GM18508 (cell line): ENCODE results near the gene MAP3K5.

Experiments used
- ATAC-seq: cut with Tn5 transposase; IDR thresholded peaks from one replicate; pipeline ENCODE4 v1.9.1; 2021; ENCODE audit warnings: moderate number of reproducible peaks; ENCODE audit not compliant: insufficient read depth, unreplicated experiment

The MAP3K5 gene

DNA sequence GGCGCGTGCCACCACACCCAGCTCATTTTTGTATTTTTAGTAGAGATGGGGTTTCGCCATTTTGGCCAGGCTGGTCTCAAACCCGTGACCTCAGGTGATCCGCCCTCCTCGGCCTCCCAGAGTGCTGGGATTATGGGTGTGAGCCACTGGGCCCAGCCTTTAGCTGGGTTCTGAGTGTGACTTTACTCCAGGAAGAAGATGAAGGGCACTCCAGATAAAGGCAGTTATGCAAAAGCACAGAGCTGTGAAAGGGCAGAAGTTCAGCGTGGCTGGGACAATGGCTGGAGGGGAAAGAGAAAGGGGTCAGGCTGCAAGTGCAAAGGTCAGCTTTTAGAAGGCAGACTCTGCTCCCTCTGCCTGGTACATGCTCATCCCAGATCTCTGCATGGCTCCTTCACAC, 39.7 kb downstream of the MAP3K5 start:
- ATAC-seq, result no peak

DNA sequence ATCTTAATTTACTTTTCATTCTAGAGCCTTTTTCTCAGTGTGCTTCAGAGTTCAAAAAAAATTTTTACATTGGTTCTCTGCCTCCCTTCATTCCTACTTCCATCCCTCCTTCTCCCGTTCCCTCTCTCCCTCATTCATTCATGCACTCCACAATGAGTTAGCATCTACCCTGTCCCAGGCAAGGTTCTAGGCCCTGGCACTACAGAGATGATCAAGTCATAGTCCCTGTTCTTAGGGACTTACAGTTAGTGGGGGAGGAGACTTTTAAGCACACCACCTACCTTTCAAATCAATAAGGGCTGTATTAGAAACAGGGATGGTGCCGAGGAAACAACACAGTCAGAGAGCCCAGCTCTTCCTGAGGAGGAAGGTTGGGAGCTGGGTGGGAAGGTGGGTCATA, 40.3 kb downstream of the MAP3K5 start:
- ATAC-seq, result no peak

DNA sequence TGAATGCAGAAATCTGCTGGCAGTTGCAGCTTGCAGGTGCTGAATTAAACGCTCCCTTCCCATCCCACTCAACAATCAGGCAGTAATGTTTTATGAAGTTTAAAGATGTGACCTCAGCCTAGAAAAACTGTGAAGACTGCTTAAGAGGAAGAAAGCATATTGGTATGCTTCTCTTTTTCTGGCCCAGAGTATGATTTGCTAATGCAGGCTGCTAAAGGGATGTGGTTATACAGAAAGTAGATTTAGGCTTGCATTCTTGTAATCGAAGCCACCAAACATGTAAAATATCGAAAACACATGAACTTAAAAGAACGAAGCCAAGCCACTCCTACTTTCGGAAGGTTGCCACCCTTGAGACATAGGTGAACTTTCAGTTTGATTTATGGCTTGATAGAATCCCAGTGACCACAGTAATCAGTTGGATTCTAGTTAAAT, 40.7 kb downstream of the MAP3K5 start:
- ATAC-seq, result peak; percentile 90

DNA sequence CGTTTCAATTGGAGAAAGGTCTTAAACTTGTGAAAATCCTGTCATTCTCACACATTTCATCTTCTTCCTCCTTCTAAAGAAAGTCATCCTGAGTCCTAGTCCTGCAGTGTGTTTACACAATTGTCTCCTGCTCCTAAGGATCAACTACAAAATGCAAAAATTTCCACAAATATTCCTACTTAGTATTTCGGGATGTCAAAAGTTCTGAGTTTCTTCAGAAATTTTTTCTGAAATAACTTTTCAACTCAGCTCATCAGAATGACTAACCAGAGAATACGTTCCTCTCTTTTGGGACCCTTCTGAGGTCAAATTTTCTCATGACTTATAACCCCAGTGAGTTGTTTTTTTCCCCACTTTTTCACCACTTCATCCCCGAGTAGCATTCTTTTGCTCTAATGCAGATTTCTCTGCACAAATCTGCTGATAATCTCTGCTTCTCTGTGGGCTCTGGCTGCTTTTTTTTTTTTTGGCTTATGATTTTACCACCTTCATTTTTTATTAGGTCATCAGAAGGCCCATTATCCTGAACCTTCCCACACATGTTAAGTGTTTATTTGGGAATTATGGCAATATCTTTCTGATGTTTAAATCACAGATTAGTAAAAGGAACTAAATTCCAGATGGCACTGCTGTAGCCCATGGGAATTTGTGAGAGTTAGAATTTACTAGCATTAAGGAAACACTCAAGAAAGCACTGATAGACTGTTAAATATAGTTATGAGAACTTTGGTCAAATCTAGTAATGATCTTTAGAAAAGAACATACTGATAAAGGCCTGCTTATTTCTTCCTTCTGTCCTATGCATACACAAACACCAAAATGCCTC, 41.4 kb downstream of the MAP3K5 start:
- peak; percentile 7 for ATAC-seq

DNA sequence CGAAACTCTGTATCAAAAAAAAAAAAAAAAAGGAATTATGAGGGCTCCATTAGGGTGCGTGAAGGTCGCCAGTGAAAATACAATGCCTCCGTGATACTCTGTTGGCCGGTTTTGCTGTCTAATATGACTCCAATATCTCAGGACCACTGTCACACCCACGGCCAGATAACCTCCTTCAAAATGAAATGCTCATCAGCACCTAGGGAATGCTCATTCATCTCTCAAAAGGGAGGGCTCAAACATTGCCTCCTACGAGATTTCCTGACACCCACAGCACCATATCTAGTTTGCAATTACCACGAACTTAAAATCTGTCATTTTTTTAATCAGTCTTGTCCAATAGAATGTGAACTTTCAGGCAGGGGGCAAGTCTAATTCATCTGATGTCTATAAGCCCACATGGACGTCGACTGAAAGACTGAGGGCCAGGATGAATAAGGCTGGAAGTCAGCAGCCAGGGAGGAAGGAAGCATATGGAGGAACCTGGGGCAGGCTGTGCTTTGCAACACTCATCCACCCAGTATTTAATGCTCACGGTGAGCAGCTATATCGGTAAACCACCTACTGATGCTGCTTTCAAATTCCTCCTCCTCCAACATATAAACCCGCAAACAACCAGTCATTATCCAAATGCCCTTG, 42.8 kb downstream of the MAP3K5 start:
- ATAC-seq, result no peak

DNA sequence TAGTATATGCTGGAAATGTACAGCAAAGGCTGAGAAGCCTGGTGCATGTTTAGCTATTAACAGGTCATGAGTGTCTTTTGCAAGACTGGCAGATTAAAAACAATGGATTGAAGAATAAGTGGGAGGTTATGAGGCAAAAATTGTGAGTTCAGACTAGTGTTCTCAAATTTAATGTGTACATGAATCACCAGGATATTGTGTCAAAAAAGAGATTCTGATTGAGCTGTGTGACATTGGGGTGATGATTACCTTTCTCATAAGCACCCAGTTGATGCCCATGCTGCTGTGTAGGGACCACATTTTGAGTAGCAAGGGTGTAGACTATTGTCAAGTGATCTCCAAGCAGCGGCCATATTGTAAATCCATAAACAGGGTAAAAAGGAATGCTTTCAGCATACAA, 44.8 kb downstream of the MAP3K5 start:
- no peak for ATAC-seq

DNA sequence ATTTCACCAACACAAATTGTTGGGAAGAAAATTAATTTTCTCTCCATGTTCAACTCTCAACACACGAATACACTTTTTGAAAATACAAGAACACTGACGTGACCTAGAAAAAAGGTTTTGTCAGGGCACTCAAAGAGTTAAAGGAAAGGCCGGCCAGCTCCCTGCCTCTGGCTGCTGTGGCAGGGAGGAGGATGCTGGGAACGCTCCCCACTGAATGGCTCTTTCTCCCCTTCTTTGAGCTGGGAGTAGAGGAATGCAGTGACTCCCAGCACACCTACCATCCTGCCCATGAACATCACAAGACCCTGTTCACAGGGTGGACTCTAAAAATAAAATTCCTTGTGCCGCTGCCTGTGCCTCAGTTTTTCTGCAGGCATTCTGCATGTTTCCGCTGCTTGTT, 47.0 kb downstream of the MAP3K5 start:
- no peak for ATAC-seq

DNA sequence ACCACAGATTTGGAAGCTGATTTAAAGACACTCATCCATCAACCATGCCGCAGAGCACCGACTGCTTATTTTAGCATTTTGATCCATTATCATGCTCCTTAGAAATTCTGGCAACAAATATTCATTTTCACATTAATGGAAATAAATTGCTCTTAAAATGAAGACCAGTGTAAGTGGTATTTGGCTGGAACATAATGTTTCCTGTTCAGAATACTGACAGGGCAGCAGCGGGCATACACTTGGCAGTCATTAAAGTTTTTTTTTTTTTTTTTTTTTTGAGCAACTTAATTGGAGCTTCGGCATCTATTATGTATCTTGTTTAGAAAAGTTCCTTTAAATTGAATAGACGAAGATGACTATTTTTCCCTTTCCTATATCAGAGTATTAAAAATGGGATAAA, 47.4 kb downstream of the MAP3K5 start:
- ATAC-seq, result no peak

DNA sequence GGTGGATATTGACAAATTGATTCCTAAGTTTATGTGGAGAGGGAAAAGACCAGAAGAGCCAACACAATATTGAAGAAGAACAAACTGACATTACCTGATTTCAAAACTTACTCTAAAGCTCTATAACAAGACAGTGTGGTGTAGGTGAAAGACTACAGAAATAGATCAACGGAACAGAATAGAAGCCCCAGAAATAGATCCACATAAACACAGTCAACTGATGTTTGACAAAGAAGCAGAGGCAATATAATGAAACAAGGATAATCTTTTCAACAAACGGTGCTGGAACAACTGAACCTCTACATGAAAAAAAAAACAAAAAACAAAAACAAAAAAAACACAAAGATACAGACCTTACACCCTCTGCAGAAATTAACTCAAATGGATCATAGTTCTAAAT, 50.2 kb downstream of the MAP3K5 start:
- no peak for ATAC-seq

DNA sequence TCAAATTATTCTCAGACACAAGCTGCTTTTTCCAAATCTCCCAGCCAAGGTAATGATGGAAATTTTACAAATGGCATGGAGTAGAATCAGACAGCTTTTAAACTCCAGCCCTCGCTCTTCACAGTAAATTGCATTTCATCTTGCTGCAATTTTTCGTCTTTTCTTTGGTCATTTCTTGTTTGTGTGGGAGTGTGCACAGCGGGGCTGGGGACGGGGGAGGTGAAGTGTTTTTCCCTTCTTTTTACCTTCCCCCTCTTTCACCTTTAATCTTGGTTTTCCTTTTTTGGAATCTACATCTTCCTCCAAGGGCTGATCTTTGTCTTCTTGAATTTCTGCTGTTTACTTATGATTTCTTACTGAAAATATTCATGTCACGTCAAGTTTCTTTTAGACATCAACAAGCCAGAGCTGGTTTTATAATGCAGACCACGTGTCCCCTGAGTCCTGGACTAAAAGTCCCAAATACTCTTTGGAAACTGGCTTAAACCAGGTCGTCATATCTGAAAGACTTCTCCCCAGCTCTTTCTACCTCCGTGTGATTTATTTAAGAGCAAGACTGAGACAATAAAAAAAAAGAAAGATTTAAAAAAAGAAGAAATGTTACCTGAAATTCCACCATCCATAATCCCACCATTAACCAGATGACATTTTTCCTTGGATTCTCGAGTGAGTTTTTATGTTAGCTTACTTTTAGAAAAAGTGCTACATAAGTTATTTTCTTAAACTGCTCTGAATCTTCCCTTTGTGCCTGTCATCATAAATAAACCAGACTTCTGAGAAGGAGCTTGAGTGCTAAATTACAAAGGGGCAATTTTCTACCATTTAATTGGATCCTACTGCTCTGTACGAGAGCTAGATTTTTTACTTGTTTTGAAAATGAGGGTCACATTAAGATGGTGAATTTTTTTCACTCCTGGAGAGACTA, 52.0 kb downstream of the MAP3K5 start:
- no peak for ATAC-seq

DNA sequence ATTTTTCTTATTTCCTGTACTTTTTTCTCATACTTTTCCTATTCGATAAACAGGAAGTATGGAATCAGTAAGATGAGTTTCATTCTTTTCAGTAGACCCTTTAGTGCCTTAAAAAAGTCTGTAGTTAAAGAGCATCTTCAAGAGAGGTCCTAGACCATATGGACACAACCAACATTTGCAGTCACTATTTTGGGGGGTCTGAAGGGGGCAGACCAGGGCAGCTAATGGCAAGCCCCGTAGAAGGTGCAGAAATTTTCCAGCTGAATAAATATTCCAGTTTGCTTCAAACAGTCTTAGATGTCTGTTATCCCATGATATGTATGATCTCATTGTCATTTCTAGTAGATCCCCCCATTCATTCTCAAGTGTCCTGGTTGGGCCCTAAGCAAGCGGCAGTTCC, 52.8 kb downstream of the MAP3K5 start:
- ATAC-seq, result no peak

DNA sequence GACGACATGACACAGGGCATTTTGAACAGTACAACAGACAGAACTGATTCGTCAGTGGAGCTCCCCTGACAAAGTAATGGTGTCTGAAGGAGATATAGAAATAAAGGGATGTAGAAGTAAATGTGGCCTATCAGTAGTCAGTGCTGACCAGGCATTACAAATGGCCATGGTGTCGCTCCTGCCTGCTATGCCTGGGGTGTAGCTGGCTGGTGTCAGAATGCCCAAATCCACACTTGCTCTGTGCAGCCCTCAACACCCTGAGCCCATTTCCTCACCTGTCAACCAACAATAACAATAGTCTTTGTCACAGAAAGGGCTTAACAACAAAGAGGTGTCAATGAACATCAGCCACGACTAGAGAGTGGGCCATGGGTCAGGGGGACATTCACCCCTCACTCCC, 53.2 kb downstream of the MAP3K5 start:
- ATAC-seq, result no peak

DNA sequence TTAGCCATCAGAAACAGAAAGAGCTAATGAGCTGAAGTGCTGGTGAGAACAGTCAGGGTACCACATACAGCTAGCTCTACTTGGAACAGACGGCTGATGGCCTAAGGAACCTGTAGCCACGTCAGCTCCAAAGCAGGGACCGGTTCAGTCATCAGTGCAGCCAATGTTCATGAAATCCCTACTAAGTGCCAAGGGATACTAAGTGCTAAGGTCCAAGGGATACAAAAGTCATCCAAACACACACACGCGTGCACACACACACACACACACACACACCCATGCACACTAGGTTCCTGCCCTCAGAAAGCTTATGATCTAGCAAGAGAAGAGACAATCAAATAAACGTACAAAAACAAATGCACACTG, 53.6 kb downstream of the MAP3K5 start:
- ATAC-seq, result no peak

DNA sequence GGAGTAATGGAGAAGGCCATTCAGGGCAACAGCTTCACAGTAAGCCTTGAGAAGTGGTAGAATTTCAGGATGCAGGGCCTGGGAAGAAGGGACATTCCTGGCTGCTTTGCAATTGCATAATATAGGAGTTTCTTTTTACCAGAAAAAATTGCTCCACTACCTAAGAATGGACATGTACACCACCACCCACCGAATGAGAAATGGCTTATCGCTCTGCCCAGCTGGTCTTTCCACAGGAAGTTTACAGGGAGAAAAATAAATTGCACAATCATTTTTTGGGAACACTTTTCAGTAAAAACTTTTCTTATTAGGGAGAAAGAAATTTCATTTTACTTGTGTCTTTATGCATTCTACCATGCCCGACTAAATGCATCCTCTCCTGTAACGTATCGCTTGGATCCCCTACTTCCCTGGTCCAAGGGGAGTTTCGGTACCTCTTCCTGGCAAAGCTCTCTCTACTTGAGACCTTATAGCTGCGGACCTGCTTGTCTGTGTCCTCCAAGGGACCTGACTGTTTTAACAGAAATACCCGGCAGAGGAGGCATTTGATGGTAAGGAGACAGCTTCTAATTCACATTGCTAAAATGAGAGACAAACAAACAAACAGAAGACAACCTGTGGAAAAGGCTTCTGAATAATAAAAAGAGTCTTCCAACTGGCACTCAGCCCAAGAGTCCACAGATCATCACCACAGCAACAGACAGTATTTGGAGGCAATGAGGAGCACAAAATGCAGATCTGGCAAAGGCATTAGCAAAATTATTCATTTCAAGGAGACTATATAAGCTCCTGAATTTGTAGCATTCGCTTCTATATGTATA, 54.2 kb downstream of the MAP3K5 start:
- no peak for ATAC-seq

DNA sequence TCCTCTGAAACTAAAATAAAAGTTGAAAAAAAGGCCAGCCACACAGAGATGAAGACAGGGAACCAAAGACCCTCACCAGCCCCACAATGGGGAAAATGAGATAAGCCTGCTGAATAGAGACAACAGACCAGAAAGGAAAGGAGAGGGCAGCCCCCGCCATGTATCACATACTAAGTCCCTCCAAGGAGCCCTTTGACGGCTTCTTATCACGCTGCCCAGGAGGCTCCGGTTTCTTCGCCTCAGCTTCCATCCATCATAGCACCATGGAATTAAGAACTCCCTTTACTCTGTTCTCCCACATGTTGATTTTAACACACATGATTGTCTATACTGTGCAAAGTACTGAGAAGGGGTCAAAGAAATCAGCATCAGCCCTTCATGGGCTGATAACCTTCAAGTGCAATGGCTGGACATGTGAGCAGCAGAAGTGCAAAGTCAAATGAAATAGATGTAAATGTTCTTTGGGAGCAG, 54.9 kb downstream of the MAP3K5 start:
- no peak for ATAC-seq

DNA sequence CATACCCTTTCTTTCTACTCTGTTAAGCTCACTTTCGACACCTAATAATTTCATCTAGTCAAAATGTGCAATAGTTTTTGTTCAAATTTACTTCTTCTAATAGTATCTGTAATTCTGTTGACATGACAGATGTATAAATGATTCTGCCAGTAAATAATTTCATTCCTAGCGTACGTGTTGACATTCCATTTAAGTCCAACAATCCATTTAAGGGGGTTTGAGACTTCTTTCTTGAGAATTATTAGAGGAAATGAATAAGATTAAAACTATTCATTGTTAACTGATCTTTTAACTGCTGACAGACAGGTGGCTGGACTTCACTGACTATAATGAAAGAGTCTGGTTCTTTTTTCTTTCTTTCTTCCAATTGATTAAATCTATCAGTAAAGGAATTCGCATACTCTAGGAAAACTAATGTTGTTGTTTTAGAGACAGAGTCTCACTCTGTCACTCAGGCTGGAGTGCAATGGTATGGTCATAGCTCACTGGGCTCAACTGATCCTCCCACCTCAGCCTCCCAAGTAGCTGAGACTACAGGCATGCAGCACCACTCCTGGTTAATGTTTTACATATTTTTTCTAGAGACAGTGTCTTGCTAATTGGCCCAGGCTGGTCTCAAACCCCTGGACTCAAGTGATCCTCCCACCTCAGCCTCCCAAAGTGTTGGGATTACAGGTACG, 55.9 kb downstream of the MAP3K5 start:
- ATAC-seq, result no peak

DNA sequence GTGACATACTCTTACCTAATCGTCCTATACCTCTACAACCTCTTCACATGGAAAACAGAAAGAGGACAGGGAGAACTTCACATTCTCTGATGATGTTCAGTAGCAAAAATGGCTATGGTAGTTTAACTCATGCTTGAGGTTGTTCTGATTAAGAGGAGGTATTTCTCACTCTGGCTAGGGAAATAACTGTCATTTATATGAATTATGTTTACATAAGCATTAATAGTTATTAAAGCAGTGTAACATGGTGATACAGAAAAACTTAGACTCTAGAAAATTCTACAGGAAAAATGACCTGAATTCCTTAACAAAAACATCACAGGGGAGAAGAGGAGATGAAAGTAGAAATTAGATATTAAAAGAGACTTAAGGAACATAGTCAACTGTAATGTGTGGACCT, 57.3 kb downstream of the MAP3K5 start:
- no peak for ATAC-seq

DNA sequence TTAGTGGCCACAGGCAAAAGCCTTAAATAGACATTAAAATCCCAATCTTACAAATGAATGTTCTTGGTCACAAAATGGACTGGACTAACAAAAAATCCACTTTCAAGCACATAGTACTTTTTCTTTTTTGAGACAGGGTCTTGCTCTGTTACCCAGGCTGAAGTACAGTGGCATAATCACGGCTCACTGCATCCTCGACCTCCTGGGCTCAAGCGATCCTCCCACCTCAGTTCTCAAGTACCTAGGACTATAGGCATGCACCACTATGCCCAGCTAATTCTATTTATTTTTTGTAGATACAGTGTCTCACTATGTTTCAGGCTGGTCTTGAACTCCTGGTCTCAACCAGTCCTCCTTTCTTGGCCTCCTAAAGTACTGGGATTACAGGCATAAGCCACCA, 59.4 kb downstream of the MAP3K5 start:
- ATAC-seq, result no peak

DNA sequence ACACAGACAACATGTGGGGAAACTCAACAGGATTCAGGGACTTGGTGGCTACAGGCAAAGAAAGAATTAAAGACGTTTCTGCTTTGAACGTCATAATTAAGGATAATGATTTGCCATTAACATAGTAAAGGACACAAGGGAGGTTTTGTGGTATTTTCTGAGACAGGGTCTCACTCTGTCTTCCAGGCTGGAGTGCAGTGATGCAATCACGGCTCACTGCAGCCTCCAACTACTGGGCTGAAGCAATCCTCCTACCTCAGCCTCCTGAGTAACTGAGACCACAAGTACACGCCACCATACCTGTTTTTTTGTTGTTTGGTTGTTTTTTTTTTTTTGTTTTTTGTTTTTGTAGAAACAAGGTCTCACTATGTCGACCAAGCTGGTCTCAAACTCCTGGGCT, 62.4 kb downstream of the MAP3K5 start:
- no peak for ATAC-seq
